SK-N-SH (cell line): Measurements from ENCODE around the gene KLF3. TPM values are rescaled to one million over a fixed set of nuclear protein-coding genes. Genes with fewer than 3 reads are reported as not detected.

Experiments used
- CTCF ChIA-PET: fragments of 300-600, 350-600 bp; formaldehyde crosslinking; extraction: SDS; loops from one replicate; lab custom pipeline; 2021; lab: Yijun Ruan, JAX
- POLR2A ChIA-PET: fragments of 350-600 bp; sonication (Branson Sonifier 250); formaldehyde crosslinking; extraction: SDS; loops from one replicate; lab custom pipeline; 2020; ENCODE audit warnings: antibody characterized with exemption, inconsistent platforms; lab: Yijun Ruan, JAX
- DNase-seq: peaks from one replicate; pipeline ENCODE4 v3.0.0; 2012
- H2AFZ ChIP-seq: fragments of 200-600 bp; sonication (generic); 2 replicates; pipeline ENCODE4 v1.8.1; 2016; ENCODE audit warnings: antibody characterized with exemption, mild to moderate bottlenecking, low read depth
- H3F3A ChIP-seq: fragments of 200-600 bp; sonication (generic); replicated peaks from 2 replicates; pipeline ENCODE3; 2016; ENCODE audit warnings: antibody characterized with exemption, mild to moderate bottlenecking; ENCODE audit not compliant: insufficient read depth
- H3K27ac ChIP-seq, 2 experiments: fragments of 200-500 bp in 1 of 2; fragments of 200-600 bp in 1 of 2; sonication (Bioruptor generic) in 1 of 2; sonication (generic), shearing (Covaris generic) in 1 of 2; 2 replicates each; pipeline versions ENCODE4 v1.5.1 to v1.6.1; 2014 to 2016; ENCODE audit warnings: low read depth in 2 of 2, inconsistent platforms in 1 of 2, low read length in 1 of 2, mild to moderate bottlenecking in 1 of 2, mixed read lengths in 1 of 2
- H3K27me3 ChIP-seq: fragments of 200-600 bp; sonication (generic), shearing (Covaris generic); 2 replicates; pipeline ENCODE4 v1.6.1; 2016; ENCODE audit warnings: mixed run types; ENCODE audit not compliant: insufficient read depth
- H3K36me3 ChIP-seq, 2 experiments: fragments of 200-500 bp in 1 of 2; fragments of 200-600 bp in 1 of 2; sonication (Bioruptor generic) in 1 of 2; sonication (generic) in 1 of 2; replicated peaks in 1 of 2; 2 replicates each; pipeline versions ENCODE3 to v1.5.1; 2014 to 2016; ENCODE audit warnings: low read length in 1 of 2, mild to moderate bottlenecking in 1 of 2; ENCODE audit not compliant: insufficient read depth in 2 of 2, control insufficient read depth in 1 of 2
- H3K4me1 ChIP-seq, 2 experiments: fragments of 200-500 bp in 1 of 2; fragments of 200-600 bp in 1 of 2; sonication (Bioruptor generic) in 1 of 2; sonication (generic), shearing (Covaris generic) in 1 of 2; 2 replicates each; pipeline versions ENCODE4 v1.5.1 to v1.6.1; 2014 to 2016; ENCODE audit warnings: low read depth in 1 of 2, low read length in 1 of 2, mixed run types in 1 of 2; ENCODE audit not compliant: insufficient read depth in 2 of 2, control insufficient read depth in 1 of 2
- H3K4me2 ChIP-seq: fragments of 200-600 bp; sonication (generic), shearing (Covaris generic); 2 replicates; pipeline ENCODE4 v1.6.1; 2017; ENCODE audit warnings: mixed run types
- H3K4me3 ChIP-seq, 2 experiments: fragments of 200-500 bp in 1 of 2; fragments of 200-600 bp in 1 of 2; sonication (Bioruptor generic) in 1 of 2; sonication (generic), shearing (Covaris generic) in 1 of 2; 2 replicates each; pipeline versions ENCODE4 v1.5.1 to v1.8.1; 2014 to 2016; ENCODE audit warnings: low read depth in 2 of 2, inconsistent platforms in 1 of 2, low read length in 1 of 2, mild to moderate bottlenecking in 1 of 2, mixed read lengths in 1 of 2, moderate library complexity in 1 of 2
- H3K79me2 ChIP-seq: fragments of 200-600 bp; sonication (generic); 2 replicates; pipeline ENCODE4 v1.8.1; 2017; ENCODE audit warnings: mild to moderate bottlenecking; ENCODE audit not compliant: insufficient read depth
- H3K9ac ChIP-seq: fragments of 200-600 bp; sonication (generic); 2 replicates; pipeline ENCODE4 v1.6.1; 2017; ENCODE audit warnings: mixed run types
- H3K9me2 ChIP-seq: fragments of 200-600 bp; sonication (generic); 2 replicates; pipeline ENCODE4 v1.6.1; 2017; ENCODE audit warnings: mixed run types
- H3K9me3 ChIP-seq: fragments of 200-600 bp; sonication (generic); 2 replicates; pipeline ENCODE4 v1.6.1; 2017; ENCODE audit warnings: mixed run types, mild to moderate bottlenecking, moderate library complexity
- H4K20me1 ChIP-seq: fragments of 200-600 bp; sonication (generic); 2 replicates; pipeline ENCODE4 v1.6.1; 2017; ENCODE audit warnings: mild to moderate bottlenecking, mixed run types; ENCODE audit not compliant: insufficient read depth
- CHD2 ChIP-seq: fragments of 150-350 bp; IDR thresholded peaks from 2 replicates; pipeline ENCODE4 v1.6.1; 2018; ENCODE audit warnings: low read length; ENCODE audit not compliant: partially characterized antibody
- CTCF ChIP-seq: fragments of 200-600 bp; sonication (generic); IDR thresholded peaks from 2 replicates; pipeline ENCODE4 v1.6.1; 2017; ENCODE audit warnings: antibody characterized with exemption, mild to moderate bottlenecking, moderate library complexity
- EP300 ChIP-seq, 2 experiments: IDR thresholded peaks; 2 replicates each; pipeline versions ENCODE4 v1.4.0 to v1.6.1; 2012; ENCODE audit warnings: borderline replicate concordance in 1 of 2, low read depth in 1 of 2, low read length in 1 of 2
- FOSL2 ChIP-seq: IDR thresholded peaks from 2 replicates; pipeline ENCODE4 v1.4.0; 2012; ENCODE audit warnings: low read depth, mild to moderate bottlenecking, moderate library complexity, borderline replicate concordance
- FOXJ3 ChIP-seq: sonication (generic); formaldehyde crosslinking; IDR thresholded peaks from 2 replicates; pipeline ENCODE4 v1.5.1; 2020; ENCODE audit warnings: mild to moderate bottlenecking, missing genetic modification reagents
- FOXM1 ChIP-seq: IDR thresholded peaks from 2 replicates; pipeline ENCODE4 v1.4.0; 2012; ENCODE audit warnings: low read depth, mild to moderate bottlenecking
- GATA2 ChIP-seq: sonication (generic); formaldehyde crosslinking; IDR thresholded peaks from 2 replicates; pipeline ENCODE4 v1.5.0; 2020; ENCODE audit warnings: mild to moderate bottlenecking, missing genetic modification reagents
- JUND ChIP-seq: IDR thresholded peaks from 2 replicates; pipeline ENCODE4 v1.4.0; 2012
- MXI1 ChIP-seq: IDR thresholded peaks from 2 replicates; pipeline ENCODE4 v1.6.1; 2012; ENCODE audit warnings: mild to moderate bottlenecking, low read depth, low read length, improper control_type of control experiment
- NRF1 ChIP-seq: IDR thresholded peaks from 2 replicates; pipeline ENCODE4 v1.6.1; 2012; ENCODE audit warnings: low read depth, mild to moderate bottlenecking, low read length
- POLR2AphosphoS5 ChIP-seq: IDR thresholded peaks from 2 replicates; pipeline ENCODE4 v1.6.1; 2012; ENCODE audit warnings: low read depth, low read length
- RAD21 ChIP-seq: IDR thresholded peaks from 2 replicates; pipeline ENCODE4 v1.6.1; 2012; ENCODE audit warnings: mild to moderate bottlenecking, low read length
- REST ChIP-seq: IDR thresholded peaks from 2 replicates; pipeline ENCODE4 v1.6.1; 2012; ENCODE audit warnings: mild to moderate bottlenecking, low read depth, low read length, moderate library complexity
- RFX5 ChIP-seq: IDR thresholded peaks from 2 replicates; pipeline ENCODE4 v1.6.1; 2012; ENCODE audit warnings: mild to moderate bottlenecking, improper control_type of control experiment, low read length
- RXRA ChIP-seq: IDR thresholded peaks from 2 replicates; pipeline ENCODE4 v1.4.0; 2012; ENCODE audit warnings: low read depth, mild to moderate bottlenecking, borderline replicate concordance
- TCF12 ChIP-seq: IDR thresholded peaks from 2 replicates; pipeline ENCODE4 v1.4.0; 2012
- WGBS: methylation state at CpG from one replicate; pipeline ENCODE4 v1.1.6; 2017; ENCODE audit warnings: low lambda C conversion rate; 5-methylcytosine and 5-hydroxymethylcytosine counted together
- polyA plus RNA-seq, 3 experiments: library from polyadenylated mRNA; depleted of rRNA; stranded (reverse); fragments of >200 nt; gene quantifications; 2 replicates each; pipeline ENCODE4 v1.2.3, GENCODE V29; 2012
- TF ChIP-seq, protein P1 (sequence below): fragments of 150-350 bp; IDR thresholded peaks from 2 replicates; pipeline ENCODE4 v1.6.1; 2016; ENCODE audit warnings: mild to moderate bottlenecking, low read depth, low read length

The KLF3 gene
- polyA plus RNA-seq, 1 of the 3 experiments (the other 2 are of a cell fraction): 8.2 TPM

DNA sequence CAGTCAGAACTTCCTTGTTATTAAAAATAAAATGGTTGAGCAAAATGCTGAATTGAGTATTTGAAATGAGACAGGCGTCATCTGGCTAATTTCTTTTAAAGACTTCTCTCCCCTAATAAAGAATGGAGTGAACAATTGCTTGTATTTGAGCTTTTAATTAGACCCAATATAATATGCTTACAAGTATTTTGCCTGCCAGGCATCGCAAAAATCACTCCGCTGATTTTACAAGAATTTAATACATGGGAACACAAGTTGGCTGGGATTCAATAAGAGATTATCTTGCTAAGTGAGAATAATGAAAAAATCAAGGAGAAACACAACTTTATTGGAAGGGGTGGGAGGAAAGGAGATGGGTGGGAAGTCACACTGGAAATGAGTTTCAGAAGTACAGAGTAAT is 52.3 kb downstream of the KLF3 start:
- Histone ChIP-seq H3K36me3 (no peaks in the 10 kb centered on the region), H3K9ac (no peak overlapping the region), H4K20me1 (no peaks in the 10 kb centered on the region), H3K79me2 (no peaks in the 10 kb centered on the region), H3K27ac (no peak overlapping the region), H3F3A (no peaks in the 10 kb centered on the region), H3K4me3 (no peak overlapping the region), H3K4me1 (peaks cover 0 to 3% of the 10 kb centered on the region in 2 experiments; a peak in 1 of 4 replicates), H3K9me2 (no peaks in the 10 kb centered on the region), H2AFZ (no peak overlapping the region), H3K27me3 (no peaks in the 10 kb centered on the region), H3K4me2 (no peak overlapping the region), H3K9me3 (no peaks in the 10 kb centered on the region)
- POLR2A ChIA-PET: no interaction called here
- TF ChIP-seq FOXM1: no peak
- no peak for TF ChIP-seq POLR2AphosphoS5
- TF ChIP-seq, protein P1, sequence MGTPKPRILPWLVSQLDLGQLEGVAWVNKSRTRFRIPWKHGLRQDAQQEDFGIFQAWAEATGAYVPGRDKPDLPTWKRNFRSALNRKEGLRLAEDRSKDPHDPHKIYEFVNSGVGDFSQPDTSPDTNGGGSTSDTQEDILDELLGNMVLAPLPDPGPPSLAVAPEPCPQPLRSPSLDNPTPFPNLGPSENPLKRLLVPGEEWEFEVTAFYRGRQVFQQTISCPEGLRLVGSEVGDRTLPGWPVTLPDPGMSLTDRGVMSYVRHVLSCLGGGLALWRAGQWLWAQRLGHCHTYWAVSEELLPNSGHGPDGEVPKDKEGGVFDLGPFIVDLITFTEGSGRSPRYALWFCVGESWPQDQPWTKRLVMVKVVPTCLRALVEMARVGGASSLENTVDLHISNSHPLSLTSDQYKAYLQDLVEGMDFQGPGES: no peak
- no peak for TF ChIP-seq NRF1
- TF ChIP-seq RXRA: no peak
- no peak for TF ChIP-seq MXI1
- TF ChIP-seq JUND: no peak
- no peak for TF ChIP-seq FOSL2
- TF ChIP-seq RAD21: no peak
- no peak for TF ChIP-seq REST
- TF ChIP-seq TCF12: no peak
- no peak for TF ChIP-seq FOXJ3 (CRISPR knock-in tag)
- TF ChIP-seq GATA2: no peak
- CTCF ChIA-PET: interaction anchor here (2.7 kb wide), 1 partner anchor 537 kb away, joined by 11 read pairs; no protein-coding TSS in a partner anchor
- DNase-seq: no peak
- 89% methylated on average over 3 of the region's 3 CpGs for WGBS

GRCh38 chr4:38717604-38718003 is 53.6 kb downstream of the KLF3 start:
- H3K9ac ChIP-seq: no peak overlapping the region
- WGBS: 41% methylated on average over 5 of the region's 5 CpGs
- H4K20me1 ChIP-seq: no peaks in the 10 kb centered on the region
- POLR2A ChIA-PET: no interaction called here
- TF ChIP-seq CHD2: no peak
- no peak for TF ChIP-seq FOXJ3 (CRISPR knock-in tag)
- TF ChIP-seq RFX5: no peak
- TF ChIP-seq EP300 (IDR thresholded peaks at IDR 0.05; ENCODE audit: borderline replicate concordance in 1 of 2, low read depth in 1 of 2, low read length in 1 of 2): no peak
- no peak for TF ChIP-seq CTCF
- TF ChIP-seq, all 33 proteins: peak for 0
- no peaks in the 10 kb centered on the region for H3K27me3 ChIP-seq
- no peak overlapping the region for H3K27ac ChIP-seq
- no peak overlapping the region for H3K4me3 ChIP-seq
- H3F3A ChIP-seq: no peaks in the 10 kb centered on the region
- H3K36me3 ChIP-seq: no peaks in the 10 kb centered on the region
- CTCF ChIA-PET: interaction anchor here (2.5 kb wide), 1 partner anchor 13 kb away, joined by 15 read pairs; no protein-coding TSS in a partner anchor
- no peaks in the 10 kb centered on the region for H3K79me2 ChIP-seq
- H3K9me2 ChIP-seq: no peaks in the 10 kb centered on the region
- H3K9me3 ChIP-seq: no peaks in the 10 kb centered on the region
- H3K4me1 ChIP-seq: peaks cover 0 to 3% of the 10 kb centered on the region in 2 experiments; a peak in 1 of 4 replicates
- H2AFZ ChIP-seq: no peak overlapping the region
- H3K4me2 ChIP-seq: no peak overlapping the region
- DNase-seq: no peak
